ENCODE results near the gene GRID1.

- TF ChIP-seq, protein P1, sequence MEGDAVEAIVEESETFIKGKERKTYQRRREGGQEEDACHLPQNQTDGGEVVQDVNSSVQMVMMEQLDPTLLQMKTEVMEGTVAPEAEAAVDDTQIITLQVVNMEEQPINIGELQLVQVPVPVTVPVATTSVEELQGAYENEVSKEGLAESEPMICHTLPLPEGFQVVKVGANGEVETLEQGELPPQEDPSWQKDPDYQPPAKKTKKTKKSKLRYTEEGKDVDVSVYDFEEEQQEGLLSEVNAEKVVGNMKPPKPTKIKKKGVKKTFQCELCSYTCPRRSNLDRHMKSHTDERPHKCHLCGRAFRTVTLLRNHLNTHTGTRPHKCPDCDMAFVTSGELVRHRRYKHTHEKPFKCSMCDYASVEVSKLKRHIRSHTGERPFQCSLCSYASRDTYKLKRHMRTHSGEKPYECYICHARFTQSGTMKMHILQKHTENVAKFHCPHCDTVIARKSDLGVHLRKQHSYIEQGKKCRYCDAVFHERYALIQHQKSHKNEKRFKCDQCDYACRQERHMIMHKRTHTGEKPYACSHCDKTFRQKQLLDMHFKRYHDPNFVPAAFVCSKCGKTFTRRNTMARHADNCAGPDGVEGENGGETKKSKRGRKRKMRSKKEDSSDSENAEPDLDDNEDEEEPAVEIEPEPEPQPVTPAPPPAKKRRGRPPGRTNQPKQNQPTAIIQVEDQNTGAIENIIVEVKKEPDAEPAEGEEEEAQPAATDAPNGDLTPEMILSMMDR (IDR thresholded peaks at IDR 0.05), result no peak
- no peak for TF ChIP-seq ZFX (IDR thresholded peaks at IDR 0.05; ENCODE audit: borderline replicate concordance)
These were observed 8.1 kb upstream of the GRID1 start for GRCh38 chr10:86374664-86375063.

All from 22Rv1 (cell line).